Measurements from ENCODE around the gene CILP.
"Not testable (repeated sequence)": the region's sequence is repeated elsewhere in the genome, so short reads cannot be mapped to it uniquely, and the experiment has no call there.

CILP gene

GRCh38 chr15:65183865-65184159 is 27.5 kb downstream of the CILP start:
- no peak for FAIRE-seq
- DNase-seq (ENCODE audit: insufficient read length, low spot score): no peak
- no peak for TF ChIP-seq CTCF (IDR thresholded peaks at IDR 0.05; ENCODE audit: insufficient read depth, missing control alignments)

GRCh38 chr15:65182538-65182937 is 28.7 kb downstream of the CILP start:
- DNase-seq (ENCODE audit: insufficient read length, low spot score) (no peak), FAIRE-seq (no peak)
- TF ChIP-seq CTCF (IDR thresholded peaks at IDR 0.05; ENCODE audit: insufficient read depth, missing control alignments): no peak

- DNase-seq (ENCODE audit: insufficient read length, low spot score); FAIRE-seq: not testable (repeated sequence)
Observed at GRCh38 chr15:65181582-65182353, 29.5 kb downstream of the CILP start.

- no peak for TF ChIP-seq CTCF (IDR thresholded peaks at IDR 0.05; ENCODE audit: insufficient read depth, missing control alignments)
- no peak for DNase-seq (ENCODE audit: insufficient read length, low spot score)
- FAIRE-seq: no peak
Observed at GRCh38 chr15:65180167-65180566, 31.1 kb downstream of the CILP start.

- no peak for TF ChIP-seq CTCF (IDR thresholded peaks at IDR 0.05; ENCODE audit: insufficient read depth, missing control alignments)
- DNase-seq (ENCODE audit: insufficient read length, low spot score): no peak
- FAIRE-seq: no peak
Observed at GRCh38 chr15:65177901-65178300, 33.4 kb downstream of the CILP start.

GRCh38 chr15:65176056-65176455 is 35.2 kb downstream of the CILP start:
- TF ChIP-seq CTCF (IDR thresholded peaks at IDR 0.05; ENCODE audit: insufficient read depth, missing control alignments): no peak
- no peak for DNase-seq (ENCODE audit: insufficient read length, low spot score)
- no peak for FAIRE-seq

GRCh38 chr15:65175511-65175910 is 35.8 kb downstream of the CILP start:
- TF ChIP-seq CTCF (IDR thresholded peaks at IDR 0.05; ENCODE audit: insufficient read depth, missing control alignments): no peak
- FAIRE-seq (no peak), DNase-seq (ENCODE audit: insufficient read length, low spot score) (no peak)

- TF ChIP-seq CTCF (IDR thresholded peaks at IDR 0.05; ENCODE audit: insufficient read depth, missing control alignments): no peak
- FAIRE-seq: no peak
- DNase-seq (ENCODE audit: insufficient read length, low spot score): no peak
Observed at GRCh38 chr15:65174509-65174908, 36.8 kb downstream of the CILP start.

Measured in D721Med (cell line).